ENCODE measurements around the gene C20orf204.
"Not testable (repeated sequence)": the region's sequence is repeated elsewhere in the genome, so short reads cannot be mapped to it uniquely, and the experiment has no call there.

Gene C20orf204

DNA sequence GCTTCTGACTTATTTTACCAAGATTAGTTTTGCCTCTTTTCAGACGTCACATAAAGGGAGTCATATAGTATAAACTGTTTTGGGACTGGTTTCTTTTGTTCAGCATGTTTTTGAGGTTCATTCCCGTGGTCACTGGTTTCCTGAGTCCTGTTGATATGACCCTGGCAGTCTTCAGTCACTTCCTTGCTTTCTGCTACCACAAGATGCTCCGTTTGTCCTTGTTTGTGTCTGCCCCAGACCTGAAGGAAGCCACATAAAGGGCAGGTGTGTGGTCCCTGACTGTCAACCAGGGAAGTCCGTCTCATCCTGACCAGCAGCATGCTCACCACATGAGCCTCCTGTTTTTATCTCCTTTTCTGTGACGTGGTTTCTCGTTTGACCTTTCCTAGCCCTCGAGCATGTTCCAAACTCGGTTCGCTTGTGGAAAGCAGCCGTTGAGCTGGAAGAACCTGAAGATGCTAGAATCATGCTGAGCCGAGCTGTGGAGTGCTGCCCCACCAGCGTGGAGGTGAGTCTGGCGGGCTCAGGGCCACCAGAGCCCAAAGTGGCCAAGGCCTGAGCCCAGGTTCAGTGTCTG is 26.1 kb upstream of the C20orf204 start:
- TF ChIP-seq, protein P1, sequence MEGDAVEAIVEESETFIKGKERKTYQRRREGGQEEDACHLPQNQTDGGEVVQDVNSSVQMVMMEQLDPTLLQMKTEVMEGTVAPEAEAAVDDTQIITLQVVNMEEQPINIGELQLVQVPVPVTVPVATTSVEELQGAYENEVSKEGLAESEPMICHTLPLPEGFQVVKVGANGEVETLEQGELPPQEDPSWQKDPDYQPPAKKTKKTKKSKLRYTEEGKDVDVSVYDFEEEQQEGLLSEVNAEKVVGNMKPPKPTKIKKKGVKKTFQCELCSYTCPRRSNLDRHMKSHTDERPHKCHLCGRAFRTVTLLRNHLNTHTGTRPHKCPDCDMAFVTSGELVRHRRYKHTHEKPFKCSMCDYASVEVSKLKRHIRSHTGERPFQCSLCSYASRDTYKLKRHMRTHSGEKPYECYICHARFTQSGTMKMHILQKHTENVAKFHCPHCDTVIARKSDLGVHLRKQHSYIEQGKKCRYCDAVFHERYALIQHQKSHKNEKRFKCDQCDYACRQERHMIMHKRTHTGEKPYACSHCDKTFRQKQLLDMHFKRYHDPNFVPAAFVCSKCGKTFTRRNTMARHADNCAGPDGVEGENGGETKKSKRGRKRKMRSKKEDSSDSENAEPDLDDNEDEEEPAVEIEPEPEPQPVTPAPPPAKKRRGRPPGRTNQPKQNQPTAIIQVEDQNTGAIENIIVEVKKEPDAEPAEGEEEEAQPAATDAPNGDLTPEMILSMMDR (IDR thresholded peaks at IDR 0.05; ENCODE audit: low read depth, low read length): no peak
- H3K4me3 ChIP-seq (ENCODE audit: low read depth, low read length): no peak overlapping the region

DNA sequence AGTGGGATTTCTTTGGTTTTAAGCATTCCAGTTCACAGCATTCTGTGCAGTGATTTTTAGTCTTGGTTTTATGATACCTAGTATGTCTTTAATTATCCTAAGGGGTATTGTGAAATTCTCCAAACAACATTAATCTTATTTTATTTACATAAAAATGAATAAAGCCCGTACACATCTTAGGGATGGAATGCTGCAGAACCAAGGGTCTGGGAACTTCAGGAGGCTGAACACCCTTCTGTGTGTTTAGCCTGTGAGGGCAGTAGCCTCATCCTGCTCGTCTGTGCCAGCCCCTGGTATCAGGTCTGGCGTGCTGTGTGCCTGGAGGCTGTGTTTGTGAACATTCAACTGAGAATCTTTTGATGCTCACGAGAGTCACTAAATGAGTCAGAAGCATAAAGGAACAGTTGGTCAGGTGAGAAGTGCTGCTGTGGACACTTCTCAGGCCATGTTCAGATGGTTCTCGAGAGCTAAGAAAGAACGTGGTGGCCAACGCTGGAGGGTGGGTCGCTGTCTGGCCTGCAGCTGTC is 25.2 kb upstream of the C20orf204 start:
- TF ChIP-seq, protein P1 (IDR thresholded peaks at IDR 0.05; ENCODE audit: low read depth, low read length): no peak
- H3K4me3 ChIP-seq (ENCODE audit: low read depth, low read length): no peak overlapping the region

DNA sequence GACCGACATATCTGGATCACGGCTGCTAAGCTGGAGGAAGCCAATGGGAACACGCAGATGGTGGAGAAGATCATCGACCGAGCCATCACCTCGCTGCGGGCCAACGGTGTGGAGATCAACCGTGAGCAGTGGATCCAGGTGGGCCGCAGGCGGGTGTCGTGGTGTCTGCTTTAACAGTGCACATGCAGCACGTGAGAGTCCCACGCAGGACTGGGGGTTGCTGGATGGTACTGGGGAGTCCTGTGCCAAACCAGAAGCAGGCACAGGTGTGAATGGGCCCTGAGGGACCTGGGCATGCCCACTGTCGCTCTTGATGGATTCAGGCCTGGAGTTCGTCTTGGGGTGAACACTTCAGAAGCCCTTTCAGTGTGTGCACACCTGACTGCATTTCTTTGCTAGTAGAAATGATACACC is 24.6 kb upstream of the C20orf204 start:
- H3K4me3 ChIP-seq (ENCODE audit: low read depth, low read length): no peak overlapping the region
- TF ChIP-seq, protein P1 (IDR thresholded peaks at IDR 0.05; ENCODE audit: low read depth, low read length): no peak

DNA sequence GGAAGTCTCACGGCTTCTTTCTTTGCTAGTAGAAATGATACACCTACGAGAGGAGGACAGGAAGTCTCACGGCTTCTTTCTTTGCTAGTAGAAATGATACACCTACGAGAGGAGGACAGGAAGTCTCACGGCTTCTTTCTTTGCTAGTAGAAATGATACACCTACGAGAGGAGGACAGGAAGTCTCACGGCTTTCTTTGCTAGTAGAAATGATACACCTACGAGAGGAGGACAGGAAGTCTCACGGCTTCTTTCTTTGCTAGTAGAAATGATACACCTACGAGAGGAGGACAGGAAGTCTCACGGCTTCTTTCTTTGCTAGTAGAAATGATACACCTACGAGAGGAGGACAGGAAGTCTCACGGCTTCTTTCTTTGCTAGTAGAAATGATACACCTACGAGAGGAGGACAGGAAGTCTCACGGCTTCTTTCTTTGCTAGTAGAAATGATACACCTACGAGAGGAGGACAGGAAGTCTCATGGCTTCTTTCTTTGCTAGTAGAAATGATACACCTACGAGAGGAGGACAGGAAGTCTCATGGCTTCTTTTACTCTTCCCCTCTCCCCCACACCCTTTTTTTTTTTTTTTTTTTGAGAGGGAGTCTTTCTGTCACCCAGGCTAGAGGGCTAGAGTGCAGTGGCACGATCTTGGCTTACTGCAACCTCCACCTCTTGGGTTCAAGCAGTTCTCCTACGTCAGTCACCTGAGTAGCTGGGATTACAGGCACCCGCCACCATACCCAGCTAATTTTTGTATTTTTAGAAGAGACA is 23.4 kb upstream of the C20orf204 start:
- H3K4me3 ChIP-seq (ENCODE audit: low read depth, low read length): not testable (repeated sequence)

DNA sequence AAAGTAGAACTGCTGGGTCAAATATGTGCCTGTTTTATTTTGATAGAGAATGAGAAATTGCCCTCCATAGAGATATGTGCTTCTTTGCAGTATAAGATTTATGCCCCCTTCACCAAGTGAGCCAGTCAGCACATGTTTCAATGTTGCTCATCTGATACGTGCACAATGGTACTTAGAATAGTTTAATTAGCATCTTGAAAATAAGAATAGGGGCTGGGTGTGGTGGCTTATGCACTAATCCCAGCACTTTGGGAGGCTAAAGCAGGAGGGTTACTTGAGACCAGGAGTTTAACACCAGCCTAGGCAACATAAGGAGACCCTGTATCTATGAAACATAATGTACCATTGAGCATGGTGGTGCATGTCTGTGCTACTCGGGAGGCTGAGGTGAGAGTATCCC is 20.3 kb upstream of the C20orf204 start:
- H3K4me3 ChIP-seq (ENCODE audit: low read depth, low read length): no peak overlapping the region
- TF ChIP-seq, protein P1 (IDR thresholded peaks at IDR 0.05; ENCODE audit: low read depth, low read length): no peak

DNA sequence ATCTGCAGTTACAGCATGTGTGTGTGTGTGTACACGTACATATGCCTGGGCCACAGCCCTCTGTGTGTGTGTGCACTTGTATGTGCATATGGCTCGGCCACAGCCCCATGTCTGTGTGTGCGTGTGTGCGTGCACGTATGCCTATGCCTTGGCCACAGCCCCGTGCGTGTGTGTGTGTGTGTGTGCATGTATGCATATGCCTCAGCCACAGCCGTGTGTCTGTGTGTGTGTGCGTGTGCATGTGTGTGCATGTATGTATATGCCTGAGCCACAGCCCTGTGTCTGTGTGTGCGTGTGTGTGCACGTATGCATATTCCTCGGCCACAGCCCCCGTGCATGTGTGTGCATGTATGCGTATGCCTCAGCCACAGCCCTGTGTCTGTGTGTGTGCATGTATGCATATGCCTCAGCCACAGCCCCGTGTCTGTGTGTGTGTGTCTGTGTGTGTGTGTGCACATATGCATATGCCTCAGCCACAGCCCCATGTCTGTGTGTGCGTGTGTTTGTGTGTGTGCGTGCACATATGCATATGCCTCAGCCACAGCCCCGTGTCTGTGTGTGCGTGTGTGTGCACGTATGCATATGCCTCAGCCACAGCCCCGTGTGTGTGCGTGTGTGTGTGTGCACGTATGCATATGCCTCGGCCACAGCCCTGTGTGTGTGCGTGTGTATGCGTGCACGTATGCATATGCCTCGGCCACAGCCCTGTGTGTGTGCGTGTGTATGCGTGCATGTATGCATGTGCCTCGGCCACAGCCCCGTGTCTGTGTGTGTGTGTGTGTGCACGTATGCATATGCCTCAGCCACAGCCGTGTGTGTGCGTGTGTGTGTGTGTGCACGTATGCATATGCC is 14.6 kb upstream of the C20orf204 start:
- H3K4me3 ChIP-seq (ENCODE audit: low read depth, low read length): no peak overlapping the region
- TF ChIP-seq, protein P1 (IDR thresholded peaks at IDR 0.05; ENCODE audit: low read depth, low read length): no peak

DNA sequence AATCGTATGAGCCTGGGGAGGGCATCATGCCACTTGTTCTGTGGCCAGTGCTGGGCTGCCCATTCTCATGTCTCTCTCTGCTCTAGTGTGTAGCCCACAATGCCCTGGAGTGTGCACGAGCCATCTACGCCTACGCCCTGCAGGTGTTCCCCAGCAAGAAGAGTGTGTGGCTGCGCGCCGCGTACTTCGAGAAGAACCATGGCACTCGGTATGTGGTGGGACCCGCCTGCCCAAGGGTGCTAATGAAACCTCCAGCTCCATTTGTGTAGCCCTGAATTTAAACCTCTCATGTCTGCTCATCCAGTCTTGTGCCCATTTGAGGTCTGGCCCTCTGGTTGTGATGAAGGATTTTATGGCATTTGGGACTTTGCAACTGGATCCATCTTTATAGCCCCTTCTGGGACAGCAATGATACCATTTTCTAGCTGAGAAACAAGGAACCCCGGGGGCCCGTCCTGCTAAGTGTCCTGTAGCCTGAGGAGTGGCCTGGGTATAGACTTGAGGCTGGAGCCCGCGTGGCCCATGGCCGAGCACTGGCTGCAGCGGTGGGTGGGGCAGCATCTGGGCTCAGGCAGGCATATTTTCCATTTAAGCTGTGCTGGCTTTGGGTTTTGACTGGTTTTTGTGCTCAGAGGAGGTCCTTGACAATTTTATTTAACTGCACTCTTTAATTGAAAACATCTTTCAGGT is 13.2 kb upstream of the C20orf204 start:
- H3K4me3 ChIP-seq (ENCODE audit: low read depth, low read length): no peak overlapping the region
- TF ChIP-seq, protein P1 (IDR thresholded peaks at IDR 0.05; ENCODE audit: low read depth, low read length): no peak

Measured in WI38 (cell line).